HepG2 (cell line): ENCODE measurements around the gene ELL3. TPM values are rescaled to one million over a fixed set of nuclear protein-coding genes. Genes with fewer than 3 reads are reported as not detected.
A peak's percentile ranks its signal among the peaks of the same experiment; 100 is the strongest.

Source experiments
- AKAP8 ChIP-seq: sonication (generic); formaldehyde crosslinking; IDR thresholded peaks from 2 replicates; pipeline ENCODE4 v1.5.1; 2020; ENCODE audit warnings: mild to moderate bottlenecking, missing genetic modification reagents
- DNMT1 ChIP-seq: sonication (generic); formaldehyde crosslinking; IDR thresholded peaks from 2 replicates; pipeline ENCODE4 v1.5.1; 2020; ENCODE audit warnings: mild to moderate bottlenecking, missing genetic modification reagents
- KAT7 ChIP-seq: IDR thresholded peaks from 2 replicates; pipeline ENCODE4 v1.6.1; 2018; ENCODE audit warnings: borderline replicate concordance, missing compliant biosample characterization
- SOX13 ChIP-seq, 3 experiments: fragments of 450-650 bp in 1 of 3; sonication (generic) in 1 of 3; formaldehyde crosslinking in 1 of 3; IDR thresholded peaks in 2 of 3; conservative IDR thresholded peaks in 1 of 3; 2 replicates each; pipeline versions ENCODE4 v1.5.0 to v1.6.1; 2016 to 2020; ENCODE audit warnings: antibody characterized with exemption in 1 of 3, mild to moderate bottlenecking in 1 of 3, missing compliant biosample characterization in 1 of 3, missing genetic modification reagents in 1 of 3, moderate library complexity in 1 of 3
- TBX2 ChIP-seq: sonication (generic); formaldehyde crosslinking; IDR thresholded peaks from 2 replicates; pipeline ENCODE4 v1.5.0; 2020; ENCODE audit warnings: missing genetic modification reagents, mild to moderate bottlenecking, borderline replicate concordance
- TOPORS ChIP-seq: sonication (generic); formaldehyde crosslinking; IDR thresholded peaks from 2 replicates; pipeline ENCODE4 v1.8.0; 2023; ENCODE audit warnings: mild to moderate bottlenecking, missing genetic modification reagents
- ZBTB38 ChIP-seq: sonication (generic); formaldehyde crosslinking; IDR thresholded peaks from 2 replicates; pipeline ENCODE4 v1.5.1; 2020; ENCODE audit warnings: mild to moderate bottlenecking, missing genetic modification reagents
- ZBTB40 ChIP-seq, 2 experiments: fragments of 450-650 bp in 1 of 2; sonication (generic) in 1 of 2; formaldehyde crosslinking in 1 of 2; IDR thresholded peaks; 2 replicates each; pipeline versions ENCODE4 v1.6.1 to v1.8.0; 2016 to 2022; ENCODE audit warnings: antibody characterized with exemption in 1 of 2, mild to moderate bottlenecking in 1 of 2, missing genetic modification reagents in 1 of 2
- ZKSCAN8 ChIP-seq: IDR thresholded peaks from 2 replicates; pipeline ENCODE4 v1.6.1; 2016; ENCODE audit warnings: borderline replicate concordance, missing genetic modification reagents, missing compliant biosample characterization
- ZNF441 ChIP-seq: sonication (generic); formaldehyde crosslinking; IDR thresholded peaks from 2 replicates; pipeline ENCODE4 v1.7.0; 2021; ENCODE audit warnings: missing genetic modification reagents, borderline replicate concordance
- ZNF609 ChIP-seq: sonication (generic); formaldehyde crosslinking; IDR thresholded peaks from 2 replicates; pipeline ENCODE4 v1.4.0; 2020; ENCODE audit warnings: mild to moderate bottlenecking, missing genetic modification reagents, borderline replicate concordance
- ZNF773 ChIP-seq: sonication (generic); formaldehyde crosslinking; IDR thresholded peaks from 2 replicates; pipeline ENCODE4 v1.4.0; 2020; ENCODE audit warnings: missing genetic modification reagents, borderline replicate concordance
- polyA plus RNA-seq, 8 experiments: library from polyadenylated mRNA; depleted of rRNA in 3 of 8; stranded (reverse) in 7 of 8; unstranded in 1 of 8; fragments of >200 nt; fragmentation: Illumina TruSeq in 4 of 8; extraction: Trizol in 4 of 8; gene quantifications; 2 replicates each; pipeline versions ENCODE4 v1.2.1 to v1.2.3, GENCODE V29; 2011 to 2016; ENCODE audit warnings: low read depth in 4 of 8, missing spikeins in 1 of 8, mixed read lengths in 1 of 8; ENCODE audit not compliant: insufficient read depth in 1 of 8
- total RNA-seq, 5 experiments: library from RNA; depleted of rRNA; stranded (reverse); fragments of >200 nt; fragmentation: Illumina TruSeq; extraction: Trizol; gene quantifications; 2 replicates each; pipeline ENCODE4 v1.2.3, GENCODE V29; 2016; ENCODE audit warnings: low read depth in 1 of 5

The ELL3 gene
- total and polyA plus RNA-seq, 2 of the 13 experiments (the other 11 are each of a cell fraction or from before 2014, with no cell fraction given) = 6.1 to 8.8 TPM

- TF ChIP-seq ZBTB38 (CRISPR knock-in tag) = peak; percentile 53; the same call in 1 of the 2 replicates
- no peak for TF ChIP-seq SOX13 (IDR thresholded peaks at IDR 0.05)
- peak in 1 of 2 experiments; percentile 38; a peak in 2 of 4 replicates for TF ChIP-seq SOX13 (CRISPR knock-in tag; conservative IDR thresholded peaks at IDR 0.05 in 1 of 2, IDR thresholded peaks at IDR 0.05 in 1 of 2)
- no peak for TF ChIP-seq ZNF609 (CRISPR knock-in tag)
- peak; percentile 53; the same call in 1 of the 2 replicates for TF ChIP-seq TBX2 (CRISPR knock-in tag)
- TF ChIP-seq ZNF441 (CRISPR knock-in tag) = peak; percentile 61; the same call in 1 of the 2 replicates
- TF ChIP-seq TOPORS (CRISPR knock-in tag) = 0 out of 2 replicates have a peak, but pooled peaks have one; percentile 48
- TF ChIP-seq ZKSCAN8 (CRISPR knock-in tag) = no peak; the same call in 1 of the 2 replicates
- TF ChIP-seq KAT7 (CRISPR knock-in tag) = 0 out of 2 replicates have a peak, but pooled peaks have one; percentile 48
- TF ChIP-seq AKAP8 (CRISPR knock-in tag) = no peak
- TF ChIP-seq ZBTB40 (IDR thresholded peaks at IDR 0.05) = no peak
- no peak; the same call in 1 of the 2 replicates for TF ChIP-seq ZBTB40 (CRISPR knock-in tag; IDR thresholded peaks at IDR 0.05)
- no peak; the same call in 1 of the 2 replicates for TF ChIP-seq ZNF773 (CRISPR knock-in tag)
- TF ChIP-seq DNMT1 (CRISPR knock-in tag) = no peak
These were observed 47.8 kb upstream of the ELL3 start, which contains the start of gene MFAP1 (continued) for GRCh38 chr15:43824302-43825246.
